Measurements from ENCODE around the gene THBS1.

The THBS1 gene

DNA sequence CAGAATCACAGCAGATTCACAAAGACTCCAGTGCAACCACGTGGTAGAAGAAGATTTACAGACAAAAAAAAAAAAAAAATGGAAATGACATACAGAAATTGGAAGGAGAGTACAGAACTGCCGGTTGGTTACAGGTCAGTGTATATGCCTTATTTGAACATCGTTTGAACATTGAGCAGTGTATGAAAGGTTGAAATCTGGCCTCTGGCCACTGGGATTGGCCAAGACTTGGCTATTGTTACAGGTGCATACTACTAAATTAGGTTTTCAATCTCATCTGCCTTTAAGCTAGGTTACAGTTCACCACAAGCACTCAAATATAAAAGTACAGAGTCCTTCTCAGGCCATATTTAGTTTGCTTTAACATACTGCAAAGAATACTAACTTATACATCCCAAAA, 59.8 kb downstream of the THBS1 start:
- DNase-seq, result no peak
- Histone ChIP-seq H3K9me3 (ENCODE audit: severe bottlenecking) (no peaks in the 10 kb centered on the region), H3K4me3 (ENCODE audit: low read depth, low read length) (no peak overlapping the region), H3K27me3 (ENCODE audit: insufficient read depth, low read depth, severe bottlenecking) (peaks cover 9% of the 10 kb centered on the region), H3K36me3 (no peaks in the 10 kb centered on the region), H3K27ac (no peak overlapping the region)
- TF ChIP-seq, protein P1, sequence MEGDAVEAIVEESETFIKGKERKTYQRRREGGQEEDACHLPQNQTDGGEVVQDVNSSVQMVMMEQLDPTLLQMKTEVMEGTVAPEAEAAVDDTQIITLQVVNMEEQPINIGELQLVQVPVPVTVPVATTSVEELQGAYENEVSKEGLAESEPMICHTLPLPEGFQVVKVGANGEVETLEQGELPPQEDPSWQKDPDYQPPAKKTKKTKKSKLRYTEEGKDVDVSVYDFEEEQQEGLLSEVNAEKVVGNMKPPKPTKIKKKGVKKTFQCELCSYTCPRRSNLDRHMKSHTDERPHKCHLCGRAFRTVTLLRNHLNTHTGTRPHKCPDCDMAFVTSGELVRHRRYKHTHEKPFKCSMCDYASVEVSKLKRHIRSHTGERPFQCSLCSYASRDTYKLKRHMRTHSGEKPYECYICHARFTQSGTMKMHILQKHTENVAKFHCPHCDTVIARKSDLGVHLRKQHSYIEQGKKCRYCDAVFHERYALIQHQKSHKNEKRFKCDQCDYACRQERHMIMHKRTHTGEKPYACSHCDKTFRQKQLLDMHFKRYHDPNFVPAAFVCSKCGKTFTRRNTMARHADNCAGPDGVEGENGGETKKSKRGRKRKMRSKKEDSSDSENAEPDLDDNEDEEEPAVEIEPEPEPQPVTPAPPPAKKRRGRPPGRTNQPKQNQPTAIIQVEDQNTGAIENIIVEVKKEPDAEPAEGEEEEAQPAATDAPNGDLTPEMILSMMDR (IDR thresholded peaks at IDR 0.05; ENCODE audit: low read depth, low read length), result no peak

GRCh38 chr15:39641191-39641889, 60.5 kb downstream of the THBS1 start:
- TF ChIP-seq, protein P1 (IDR thresholded peaks at IDR 0.05; ENCODE audit: low read depth, low read length), result no peak
- Histone ChIP-seq H3K9me3 (ENCODE audit: severe bottlenecking) (no peaks in the 10 kb centered on the region), H3K27me3 (ENCODE audit: insufficient read depth, low read depth, severe bottlenecking) (peaks cover 9% of the 10 kb centered on the region), H3K36me3 (no peaks in the 10 kb centered on the region), H3K27ac (no peak overlapping the region), H3K4me3 (ENCODE audit: low read depth, low read length) (no peak overlapping the region)
- no peak for DNase-seq

GRCh38 chr15:39642011-39642640, 61.2 kb downstream of the THBS1 start:
- H3K36me3 ChIP-seq, result no peaks in the 10 kb centered on the region
- H3K4me3 ChIP-seq (ENCODE audit: low read depth, low read length), result no peak overlapping the region
- peaks cover 9% of the 10 kb centered on the region for H3K27me3 ChIP-seq (ENCODE audit: insufficient read depth, low read depth, severe bottlenecking)
- TF ChIP-seq, protein P1 (IDR thresholded peaks at IDR 0.05; ENCODE audit: low read depth, low read length), result no peak
- no peak for DNase-seq
- no peaks in the 10 kb centered on the region for H3K9me3 ChIP-seq (ENCODE audit: severe bottlenecking)
- H3K27ac ChIP-seq, result no peak overlapping the region

DNA sequence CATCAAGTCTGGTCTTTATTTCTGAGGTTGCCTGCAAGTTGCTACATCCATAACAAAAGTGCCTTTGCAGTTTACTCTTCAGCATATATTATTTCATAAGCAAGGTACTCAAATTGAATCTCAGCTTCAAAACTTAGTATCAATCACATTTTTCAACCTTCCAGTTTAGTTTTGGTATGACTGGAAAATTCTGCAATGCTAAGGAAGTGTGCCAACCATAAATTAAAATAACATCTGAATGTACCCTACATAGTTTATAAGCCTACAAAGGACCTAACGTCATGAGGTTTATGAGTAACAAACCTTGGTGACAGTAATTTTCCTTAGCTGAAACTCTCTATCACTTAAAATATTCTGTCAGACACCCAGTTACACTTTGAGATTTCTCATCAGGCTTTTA, 62.8 kb downstream of the THBS1 start:
- no peak for DNase-seq
- Histone ChIP-seq H3K9me3 (ENCODE audit: severe bottlenecking) (no peaks in the 10 kb centered on the region), H3K36me3 (no peaks in the 10 kb centered on the region), H3K27ac (no peak overlapping the region), H3K27me3 (ENCODE audit: insufficient read depth, low read depth, severe bottlenecking) (peaks cover 9% of the 10 kb centered on the region), H3K4me3 (ENCODE audit: low read depth, low read length) (no peak overlapping the region)
- TF ChIP-seq, protein P1 (IDR thresholded peaks at IDR 0.05; ENCODE audit: low read depth, low read length), result no peak

DNA sequence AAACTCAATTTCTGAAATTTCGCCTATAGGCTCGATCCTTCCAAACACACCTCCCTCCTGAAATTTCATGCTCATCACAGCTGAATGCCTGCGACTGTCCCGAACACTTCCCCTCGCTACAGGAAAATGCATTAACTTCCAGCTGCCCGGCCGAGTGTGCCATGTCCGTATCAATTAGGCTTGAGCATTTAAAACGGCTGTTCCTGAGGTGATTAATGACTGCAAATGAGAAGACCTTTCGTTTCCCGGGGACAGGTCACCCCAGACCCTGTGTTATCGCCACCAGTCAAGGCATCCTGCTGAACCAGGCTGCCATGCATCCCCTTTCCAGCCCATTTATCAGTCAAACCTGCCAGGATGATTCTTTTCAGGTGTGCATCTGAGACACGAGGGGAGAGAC, 63.3 kb downstream of the THBS1 start:
- no peak overlapping the region for H3K4me3 ChIP-seq (ENCODE audit: low read depth, low read length)
- H3K27me3 ChIP-seq (ENCODE audit: insufficient read depth, low read depth, severe bottlenecking), result peaks cover 7% of the 10 kb centered on the region
- TF ChIP-seq, protein P1 (IDR thresholded peaks at IDR 0.05; ENCODE audit: low read depth, low read length), result no peak
- H3K27ac ChIP-seq, result no peak overlapping the region
- no peaks in the 10 kb centered on the region for H3K9me3 ChIP-seq (ENCODE audit: severe bottlenecking)
- no peaks in the 10 kb centered on the region for H3K36me3 ChIP-seq
- no peak for DNase-seq

Measured in WERI-Rb-1 (cell line).